Measurements from ENCODE around the gene DDX17.

The DDX17 gene

DNA sequence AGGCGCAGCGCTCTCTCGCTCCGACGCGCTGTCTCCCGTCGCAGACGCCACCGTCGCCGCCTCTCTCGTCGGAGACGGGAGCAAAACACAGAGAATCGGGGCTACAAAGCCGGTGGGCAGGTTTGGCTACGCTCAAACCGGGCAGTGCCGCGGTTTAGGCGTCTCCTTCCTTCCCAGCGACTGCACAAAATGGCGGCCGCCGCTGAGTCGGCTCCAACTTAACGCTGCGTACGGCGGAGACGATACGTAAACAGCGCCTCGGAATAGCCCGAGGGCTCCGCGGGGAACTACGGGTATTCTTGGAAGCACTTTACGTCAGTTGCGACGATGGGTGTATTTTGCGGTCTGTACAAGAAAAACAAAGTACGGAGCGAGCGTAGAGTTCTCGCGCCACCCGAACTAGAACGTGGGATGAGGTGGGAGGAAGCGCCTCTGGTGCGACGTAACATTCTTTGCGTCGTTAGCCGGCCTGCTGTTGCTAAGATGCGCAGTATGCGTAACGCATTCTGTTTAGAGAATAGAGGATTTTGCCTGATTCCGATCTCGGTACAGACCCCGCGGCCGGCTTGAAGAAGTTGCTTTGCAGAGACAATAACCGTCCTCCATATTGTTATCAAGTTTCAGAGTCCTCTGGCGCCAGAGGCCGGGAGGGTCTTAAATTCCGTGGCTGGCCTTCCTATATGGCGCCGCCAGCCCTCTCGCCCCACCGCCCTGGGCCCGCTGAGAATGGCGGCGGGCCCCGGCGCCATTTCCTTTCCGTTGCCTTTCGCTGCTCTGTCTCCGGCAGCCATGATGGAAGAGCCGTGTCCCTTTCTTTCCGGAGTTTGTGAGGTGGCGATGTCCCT lies at the start of gene DDX17:
TSS of gene DDX17 (minus strand) at position 194 of the 845 bp plus-strand sequence.
- peak; percentile 92 for DNase-seq

- DNase-seq = no peak
Measured at GRCh38 chr22:38554281-38554680, 48.2 kb upstream of the DDX17 start.

GRCh38 chr22:38549101-38549894 lies 43.2 kb upstream of the DDX17 start:
- no peak for DNase-seq

DNA sequence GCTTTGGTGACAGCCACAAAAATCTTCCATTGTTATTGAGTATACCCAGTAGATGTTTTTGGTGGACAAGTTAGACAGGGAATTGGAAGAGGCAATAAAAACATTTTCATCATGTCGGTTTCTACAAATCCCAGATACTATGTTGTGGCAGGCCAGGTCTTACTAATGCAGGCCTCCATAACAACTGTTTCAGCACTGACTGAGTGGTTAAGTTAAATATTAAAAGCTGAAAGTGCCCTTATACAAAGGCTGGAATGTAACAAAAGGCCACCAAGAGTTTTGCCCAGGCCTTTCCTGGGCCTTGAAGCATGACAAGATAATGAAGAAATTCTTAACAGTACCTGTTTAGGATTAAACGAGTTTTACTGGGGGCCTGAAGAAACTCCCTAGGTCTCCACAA lies 34.6 kb upstream of the DDX17 start:
- DNase-seq = no peak

- no peak for DNase-seq
Measured at GRCh38 chr22:38531251-38531938, 25.3 kb upstream of the DDX17 start.

GRCh38 chr22:38524429-38524828 lies 18.3 kb upstream of the DDX17 start:
- DNase-seq = no peak

DNA sequence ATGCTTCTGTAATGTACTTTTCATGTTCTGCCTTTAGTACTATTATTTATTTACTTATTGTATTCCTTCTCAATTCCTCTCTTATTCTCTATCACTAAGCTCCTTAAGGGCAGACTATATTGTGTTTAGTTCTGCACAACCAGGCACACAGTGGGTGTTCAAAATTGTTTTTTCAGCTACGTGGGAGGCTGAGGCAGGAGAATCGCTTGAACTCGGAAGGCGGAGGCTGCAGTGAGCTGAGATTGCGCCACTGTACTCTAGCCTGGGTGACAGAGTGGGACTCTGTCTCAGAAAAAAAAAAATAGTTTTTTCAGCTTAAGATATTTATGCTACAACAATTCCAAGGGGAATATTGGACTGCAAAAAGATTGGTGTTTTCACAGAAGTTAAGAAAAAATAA lies 17.4 kb upstream of the DDX17 start:
- no peak for DNase-seq

- DNase-seq = no peak
Measured at GRCh38 chr22:38523029-38523428, 16.9 kb upstream of the DDX17 start.

GRCh38 chr22:38519453-38520250 lies 13.5 kb upstream of the DDX17 start:
- DNase-seq = no peak

DNA sequence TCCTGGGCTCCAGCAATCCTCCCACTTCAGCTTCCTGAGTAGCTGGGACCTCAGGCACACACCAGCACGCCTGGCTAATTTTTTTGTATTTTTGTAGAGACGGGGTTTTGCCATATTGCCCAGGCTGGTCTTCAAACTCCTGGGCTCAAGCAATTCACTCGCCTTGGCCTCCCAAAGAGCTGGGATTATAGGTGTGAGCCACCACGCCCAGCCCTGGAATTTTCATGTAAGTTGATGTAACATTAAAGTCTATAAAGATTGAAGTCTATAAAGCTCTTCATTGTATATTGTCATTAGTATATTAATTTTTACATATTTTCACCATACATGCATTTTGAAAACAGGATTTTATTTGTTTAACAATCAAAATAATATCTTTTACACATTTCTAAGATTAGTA lies 12.5 kb upstream of the DDX17 start:
- no peak for DNase-seq

DNA sequence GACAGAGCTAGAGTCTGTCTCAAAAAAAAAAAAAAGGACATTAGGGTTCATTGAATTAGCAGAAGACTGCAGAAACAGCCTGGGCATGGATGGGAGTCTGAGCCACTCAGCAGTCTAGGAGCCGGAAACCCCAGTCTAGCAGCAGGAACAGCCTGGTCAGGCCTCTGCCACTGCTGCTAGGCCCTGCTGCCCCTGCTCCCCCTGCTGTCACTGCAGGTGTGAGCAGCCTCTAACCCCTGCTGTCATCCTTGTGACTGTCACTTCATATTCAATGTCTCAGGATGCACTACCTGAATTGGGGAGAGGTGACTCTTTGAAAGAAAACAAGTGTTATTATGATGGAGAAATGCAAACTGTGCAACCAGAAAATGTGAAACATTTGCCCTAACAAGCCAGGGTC lies 7.0 kb upstream of the DDX17 start:
- peak; percentile 43 for DNase-seq

DNA sequence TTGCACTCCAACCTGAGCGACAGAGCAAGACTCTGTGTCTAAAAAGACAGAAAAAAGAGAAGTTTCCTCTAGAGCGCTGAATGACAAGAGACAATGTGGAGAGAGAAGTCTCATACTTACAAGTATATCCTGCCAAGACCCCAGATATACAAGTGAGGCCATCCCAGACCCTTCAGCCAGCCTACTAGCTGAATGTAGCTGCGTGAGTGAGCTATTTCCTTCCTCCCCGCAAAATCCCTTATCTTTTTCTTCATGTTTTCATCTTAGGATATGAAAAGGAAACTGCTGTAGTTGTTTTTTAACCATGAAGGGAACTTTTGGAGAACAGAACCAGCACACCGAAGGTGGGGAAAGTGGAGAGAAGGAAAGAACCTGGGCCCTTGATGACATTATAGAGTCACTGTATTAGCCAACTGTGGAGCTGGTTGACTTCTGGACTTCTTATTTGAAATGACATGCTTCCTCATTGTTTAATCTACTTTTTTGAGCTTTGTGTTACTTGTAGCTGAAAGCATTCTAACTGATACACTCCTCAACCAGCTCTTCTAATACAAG lies 4.4 kb upstream of the DDX17 start:
- no peak for DNase-seq

DNA sequence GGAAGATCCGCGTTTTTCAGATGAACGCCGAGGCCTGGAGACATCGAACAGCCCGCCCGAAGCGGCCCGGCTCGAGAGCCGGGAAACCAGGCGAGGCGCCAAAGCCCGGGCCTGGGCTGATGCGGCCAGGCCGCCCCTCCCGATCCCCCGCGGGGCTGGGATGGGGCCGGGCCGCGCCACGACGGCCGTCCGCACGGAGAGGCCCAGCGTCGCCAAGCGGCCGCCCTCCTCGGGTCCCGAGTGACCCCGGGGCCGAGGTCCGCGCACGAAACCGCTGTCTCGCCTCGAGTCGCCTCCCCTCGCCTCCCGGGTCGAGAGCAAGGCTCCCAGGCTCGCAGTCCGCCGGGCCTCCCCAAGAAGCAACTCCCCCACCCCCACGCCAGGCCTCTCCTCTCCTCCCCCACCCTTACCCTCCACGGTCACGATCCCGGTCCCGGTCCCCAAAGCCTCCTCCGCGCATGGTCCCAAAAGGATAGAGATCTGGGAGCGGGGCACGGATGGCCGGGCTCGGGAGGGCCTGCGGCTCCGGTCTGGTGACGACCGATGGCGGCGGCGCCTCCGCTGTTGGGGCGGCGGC lies 482 bp downstream of the DDX17 start:
- DNase-seq = peak; percentile 61

DNA sequence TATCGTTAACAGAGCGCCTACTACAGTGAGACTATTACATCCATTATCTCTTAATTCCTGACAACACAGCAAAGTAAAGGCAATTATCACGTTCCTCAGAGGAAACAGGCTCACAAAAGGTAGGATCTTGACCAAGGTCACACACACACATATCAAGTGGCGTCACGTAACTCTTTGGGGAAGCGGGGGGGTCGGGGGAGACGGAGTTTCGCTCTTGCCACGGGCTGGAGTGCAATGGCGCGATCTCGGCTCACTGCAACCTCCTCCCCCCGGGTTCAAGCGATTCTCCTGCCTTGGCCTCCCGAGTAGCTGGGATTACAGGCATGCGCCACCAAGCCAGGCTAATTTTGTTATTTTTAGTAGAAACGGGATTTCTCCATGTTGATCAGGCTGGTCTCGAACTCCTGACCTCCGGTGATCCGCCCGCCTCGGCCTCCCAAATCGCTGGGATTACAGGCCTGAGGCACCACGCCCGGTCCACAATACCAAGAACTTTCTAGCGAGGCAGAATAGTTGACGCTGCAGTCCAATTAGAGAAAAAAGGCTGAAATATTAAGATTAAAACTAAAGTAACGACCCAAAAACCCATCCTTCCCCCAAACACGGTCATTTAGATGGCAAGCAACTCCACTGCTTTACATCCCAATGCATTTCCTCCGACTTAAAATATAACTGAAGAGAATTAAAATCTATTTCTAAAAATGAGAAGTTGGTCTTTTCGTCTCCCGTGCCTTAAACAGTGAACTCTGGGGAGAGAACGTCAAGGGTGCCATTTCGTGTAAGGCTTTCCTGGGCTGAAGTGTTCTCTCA lies 1.2 kb downstream of the DDX17 start:
- peak; percentile 52 for DNase-seq

GRCh38 chr22:38503021-38503420 lies 3.1 kb downstream of the DDX17 start:
- no peak for DNase-seq

GRCh38 chr22:38501797-38502672 lies 4.1 kb downstream of the DDX17 start:
- no peak for DNase-seq

GRCh38 chr22:38497869-38498268 lies 8.2 kb downstream of the DDX17 start:
- DNase-seq = no peak

- DNase-seq = no peak
Measured at GRCh38 chr22:38494939-38495338, 11.2 kb downstream of the DDX17 start.

GRCh38 chr22:38494498-38494897 lies 11.6 kb downstream of the DDX17 start:
- DNase-seq = no peak

All from activated CD8-positive, alpha-beta memory T cell treated with anti-CD3 and anti-CD28 coated beads, Interleukin-2, amount 50 U/mL, for 4 hours (primary cell).